ENCODE measurements around the gene FGF12.
A peak's percentile ranks its signal among the peaks of the same experiment; 100 is the strongest.

Gene FGF12

GRCh38 chr3:192409838-192410683 is 317.3 kb downstream of the FGF12 start:
- DNase-seq = peak; percentile 74

GRCh38 chr3:192409201-192409837 is 318.0 kb downstream of the FGF12 start:
- peak; percentile 90 for DNase-seq

GRCh38 chr3:192408647-192409200 is 318.6 kb downstream of the FGF12 start:
- DNase-seq = peak; percentile 70

- DNase-seq = peak; percentile 69
These were observed 319.2 kb downstream of the FGF12 start for GRCh38 chr3:192408007-192408646.

GRCh38 chr3:192399767-192400166 is 327.6 kb downstream of the FGF12 start:
- DNase-seq = no peak

GRCh38 chr3:192397012-192397411 is 330.3 kb downstream of the FGF12 start:
- DNase-seq = no peak

GRCh38 chr3:192395506-192395905 is 331.8 kb downstream of the FGF12 start:
- DNase-seq = no peak

- DNase-seq = no peak
These were observed 334.4 kb downstream of the FGF12 start for GRCh38 chr3:192392986-192393385.

GRCh38 chr3:192382861-192383260 is 344.5 kb downstream of the FGF12 start:
- no peak for DNase-seq

- no peak for DNase-seq
These were observed 353.8 kb downstream of the FGF12 start for GRCh38 chr3:192373586-192373985.

GRCh38 chr3:192373032-192373431 is 354.3 kb downstream of the FGF12 start:
- DNase-seq = no peak

- DNase-seq = no peak
These were observed 354.7 kb downstream of the FGF12 start for GRCh38 chr3:192372616-192373015.

- no peak for DNase-seq
These were observed 355.4 kb downstream of the FGF12 start for GRCh38 chr3:192371870-192372400.

GRCh38 chr3:192367616-192368015 is 359.7 kb downstream of the FGF12 start:
- DNase-seq = no peak

GRCh38 chr3:192366916-192367315 is 360.4 kb downstream of the FGF12 start:
- no peak for DNase-seq

GRCh38 chr3:192365571-192365970 is 361.8 kb downstream of the FGF12 start:
- no peak for DNase-seq

- no peak for DNase-seq
These were observed 363.0 kb downstream of the FGF12 start for GRCh38 chr3:192364316-192364715.

- no peak for DNase-seq
These were observed 372.7 kb downstream of the FGF12 start for GRCh38 chr3:192354687-192355086.

- DNase-seq = no peak
These were observed 375.2 kb downstream of the FGF12 start for GRCh38 chr3:192352142-192352541.

GRCh38 chr3:192351441-192351840 is 375.9 kb downstream of the FGF12 start:
- DNase-seq = no peak

- DNase-seq = no peak
These were observed 387.3 kb downstream of the FGF12 start for GRCh38 chr3:192340031-192340430.

GRCh38 chr3:192339214-192339613 is 388.1 kb downstream of the FGF12 start:
- DNase-seq = no peak

- DNase-seq = no peak
These were observed 391.1 kb downstream of the FGF12 start for GRCh38 chr3:192336286-192336685.

Data from right kidney (tissue), 1 donor.